CD4-positive, alpha-beta T cell treated with Interleukin-1 beta for 1 hour (primary cell): Measurements from ENCODE around the gene GPR101.

Experiments
- DNase-seq, 2 donors: peaks; one replicate each; pipeline ENCODE4 v3.0.0-alpha.2; 2020 to 2022

Gene GPR101

GRCh38 chrX:137033774-137034507 is at the start of gene GPR101:
Gene GPR101 (minus strand): TSS chrX:137033995. CDS start chrX:137031674, 2,321 bp downstream.
- DNase-seq: no peak

- no peak for DNase-seq
Observed at GRCh38 chrX:137081239-137081638, 47.4 kb upstream of the GPR101 start.

- no peak for DNase-seq
Observed at GRCh38 chrX:137072396-137072795, 38.6 kb upstream of the GPR101 start.

- DNase-seq: no peak
Observed at GRCh38 chrX:137071596-137071995, 37.8 kb upstream of the GPR101 start.

- no peak for DNase-seq
Observed at GRCh38 chrX:137067147-137067546, 33.4 kb upstream of the GPR101 start.

GRCh38 chrX:137062915-137063617 is 29.3 kb upstream of the GPR101 start:
- DNase-seq: no peak

- no peak for DNase-seq
Observed at GRCh38 chrX:137058339-137059127, 24.7 kb upstream of the GPR101 start.

GRCh38 chrX:137052643-137053235 is 18.9 kb upstream of the GPR101 start:
- DNase-seq: peak in 1 of 2 donors; percentile 13

GRCh38 chrX:137051978-137052642 is 18.3 kb upstream of the GPR101 start:
- peak; percentile 79 to 84 for DNase-seq

- DNase-seq: no peak
Observed at GRCh38 chrX:137044893-137045292, 11.1 kb upstream of the GPR101 start.

- no peak for DNase-seq
Observed at GRCh38 chrX:137043736-137044135, 9.9 kb upstream of the GPR101 start.

- no peak for DNase-seq
Observed at GRCh38 chrX:137041329-137041728, 7.5 kb upstream of the GPR101 start.

- DNase-seq: no peak
Observed at GRCh38 chrX:137040113-137040794, 6.5 kb upstream of the GPR101 start.

GRCh38 chrX:137034508-137034872 is 695 bp upstream of the GPR101 start:
- DNase-seq: no peak

- DNase-seq: no peak
Observed at GRCh38 chrX:137032841-137033773, 688 bp downstream of the GPR101 start.

GRCh38 chrX:137032341-137032694 is 1.5 kb downstream of the GPR101 start:
- no peak for DNase-seq

- peak; percentile 34 to 41 for DNase-seq
Observed at GRCh38 chrX:137031517-137032340, 2.1 kb downstream of the GPR101 start.

- no peak for DNase-seq
Observed at GRCh38 chrX:137031039-137031438, 2.8 kb downstream of the GPR101 start.

- DNase-seq: no peak
Observed at GRCh38 chrX:137028699-137029098, 5.1 kb downstream of the GPR101 start.

- DNase-seq: no peak
Observed at GRCh38 chrX:137025930-137026329, 7.9 kb downstream of the GPR101 start.
